H7 (cell line): ENCODE measurements around the gene ZNF862. TPM values are rescaled to one million over a fixed set of nuclear protein-coding genes. Genes with fewer than 3 reads are reported as not detected.

Source experiments
- DNase-seq: peaks from one replicate; pipeline ENCODE4 v3.0.0; 2012
- H3K27me3 ChIP-seq: 2 replicates; pipeline ENCODE4 v1.6.0; 2011; ENCODE audit warnings: mild to moderate bottlenecking, low read length; ENCODE audit not compliant: control insufficient read depth, insufficient read depth
- H3K36me3 ChIP-seq: replicated peaks from 2 replicates; pipeline ENCODE4 v1.5.1; 2011; ENCODE audit warnings: low read length; ENCODE audit not compliant: control insufficient read depth, insufficient read depth
- H3K4me3 ChIP-seq: 2 replicates; pipeline ENCODE4 v1.5.1; 2011; ENCODE audit warnings: low read depth, mild to moderate bottlenecking, control low read depth, low read length, moderate library complexity; ENCODE audit not compliant: insufficient read depth
- total RNA-seq: library from RNA; depleted of rRNA; stranded (reverse); fragments of >200 nt; shearing (Covaris generic); gene quantifications from 2 replicates; pipeline ENCODE4 v1.2.3, GENCODE V29; 2014

The ZNF862 gene
- total RNA-seq, 1 experiment from 2014 or later = 3.4 TPM

DNA sequence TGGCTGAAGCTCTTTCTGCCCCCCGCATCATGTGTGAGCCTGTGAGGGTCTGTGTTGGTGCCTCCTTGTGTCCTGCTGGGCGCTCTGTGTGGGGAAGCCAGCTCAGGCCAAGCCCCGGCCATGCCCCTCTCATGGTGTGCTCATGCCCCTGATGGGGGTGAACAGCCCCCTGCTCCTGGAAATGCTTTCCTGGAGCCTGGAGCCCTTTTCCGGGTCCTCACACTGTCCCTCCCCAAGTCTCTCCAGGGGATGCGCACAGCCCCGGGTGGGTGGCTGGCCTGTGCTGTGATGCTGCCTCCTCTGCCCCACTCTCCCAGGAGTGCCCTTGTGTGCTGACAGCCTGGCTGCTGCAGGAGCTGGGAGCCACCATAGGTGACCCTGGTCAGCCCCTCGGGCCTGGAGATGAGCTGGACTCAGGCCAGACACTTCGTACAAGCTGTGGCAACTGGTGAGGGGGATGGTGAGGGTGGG, 20.8 kb upstream of the ZNF862 start:
- H3K27me3 ChIP-seq = no peaks in the 10 kb centered on the region
- H3K4me3 ChIP-seq = no peak overlapping the region
- no peaks in the 10 kb centered on the region for H3K36me3 ChIP-seq
- no peak for DNase-seq

DNA sequence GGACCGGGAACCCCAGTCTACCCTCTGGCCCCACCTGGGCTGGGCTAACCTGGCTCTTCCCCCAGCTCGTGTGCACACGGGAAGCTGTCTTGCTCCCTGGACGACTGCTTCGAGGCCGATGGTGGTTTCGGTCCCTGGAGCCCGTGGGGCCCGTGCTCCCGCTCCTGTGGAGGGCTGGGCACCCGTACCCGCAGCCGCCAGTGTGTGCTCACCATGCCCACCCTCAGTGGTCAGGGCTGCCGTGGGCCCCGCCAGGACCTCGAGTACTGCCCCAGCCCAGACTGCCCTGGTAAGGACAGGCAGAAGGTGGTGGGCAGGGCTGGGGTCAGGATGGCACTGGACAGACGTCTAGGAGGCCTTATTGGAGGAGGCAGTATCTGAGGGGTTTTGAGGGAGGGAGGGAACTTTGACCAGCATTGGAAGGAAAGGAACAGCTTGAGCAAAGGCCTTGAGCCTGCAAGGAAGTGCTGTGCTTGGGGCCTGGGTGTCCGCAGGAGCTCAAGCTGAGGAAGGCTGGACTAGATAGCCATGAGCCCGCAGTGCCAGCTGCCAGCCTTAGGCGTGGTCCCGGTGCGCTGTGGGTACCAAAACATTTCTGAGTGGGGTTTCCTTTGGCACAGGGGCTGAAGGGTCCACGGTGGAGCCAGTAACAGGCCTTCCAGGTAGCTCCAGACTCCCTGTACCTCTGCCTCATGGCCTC, 20.2 kb upstream of the ZNF862 start:
- no peaks in the 10 kb centered on the region for H3K36me3 ChIP-seq
- no peak overlapping the region for H3K4me3 ChIP-seq
- DNase-seq = no peak
- no peaks in the 10 kb centered on the region for H3K27me3 ChIP-seq

DNA sequence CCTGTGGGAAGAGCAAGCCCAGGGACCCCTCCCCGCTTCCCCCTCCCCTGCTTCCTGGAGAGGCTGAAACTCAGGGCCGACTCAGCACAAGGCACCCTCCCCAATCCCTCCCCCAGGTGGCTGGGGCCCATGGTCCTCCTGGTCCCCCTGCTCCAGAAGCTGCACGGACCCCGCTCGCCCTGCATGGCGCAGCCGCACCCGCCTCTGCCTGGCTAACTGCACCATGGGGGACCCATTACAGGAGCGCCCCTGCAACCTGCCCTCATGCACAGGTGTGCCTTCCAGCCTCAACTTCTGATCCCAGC, 19.7 kb upstream of the ZNF862 start:
- Histone ChIP-seq H3K27me3 (no peaks in the 10 kb centered on the region), H3K36me3 (no peaks in the 10 kb centered on the region), H3K4me3 (no peak overlapping the region)
- no peak for DNase-seq

DNA sequence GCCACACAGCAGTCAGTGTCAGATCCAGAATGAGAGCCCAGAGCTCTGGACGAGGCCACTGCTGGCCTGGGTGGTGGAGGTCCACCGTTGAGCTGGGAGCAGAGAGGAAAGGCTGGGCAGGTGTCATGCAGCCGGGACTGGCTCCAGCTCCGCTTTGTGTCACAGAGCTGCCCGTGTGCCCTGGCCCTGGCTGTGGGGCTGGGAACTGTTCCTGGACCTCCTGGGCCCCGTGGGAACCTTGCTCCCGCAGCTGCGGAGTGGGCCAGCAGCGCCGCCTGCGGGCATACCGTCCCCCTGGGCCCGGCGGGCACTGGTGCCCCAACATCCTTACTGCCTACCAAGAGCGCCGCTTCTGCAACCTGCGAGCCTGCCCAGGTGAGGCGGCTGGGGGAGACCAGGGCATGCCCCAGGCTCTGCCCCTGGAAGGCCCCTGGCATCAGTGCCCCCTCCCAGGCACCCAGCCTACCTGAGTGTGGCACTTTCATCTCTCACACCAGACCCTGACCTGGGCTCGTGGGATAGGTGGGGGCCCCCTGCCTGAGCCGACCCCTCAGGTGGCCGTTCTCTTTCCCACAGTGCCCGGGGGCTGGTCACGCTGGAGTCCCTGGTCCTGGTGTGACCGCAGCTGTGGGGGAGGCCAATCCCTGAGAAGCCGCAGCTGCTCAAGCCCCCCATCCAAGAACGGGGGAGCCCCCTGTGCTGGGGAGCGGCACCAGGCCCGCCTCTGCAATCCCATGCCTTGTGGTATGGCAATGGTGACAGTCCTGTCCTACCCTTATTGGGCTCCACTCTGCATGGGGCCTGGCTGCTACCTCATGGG, 18.8 kb upstream of the ZNF862 start:
- Histone ChIP-seq H3K27me3 (no peaks in the 10 kb centered on the region), H3K4me3 (no peak overlapping the region), H3K36me3 (no peaks in the 10 kb centered on the region)
- DNase-seq = no peak

DNA sequence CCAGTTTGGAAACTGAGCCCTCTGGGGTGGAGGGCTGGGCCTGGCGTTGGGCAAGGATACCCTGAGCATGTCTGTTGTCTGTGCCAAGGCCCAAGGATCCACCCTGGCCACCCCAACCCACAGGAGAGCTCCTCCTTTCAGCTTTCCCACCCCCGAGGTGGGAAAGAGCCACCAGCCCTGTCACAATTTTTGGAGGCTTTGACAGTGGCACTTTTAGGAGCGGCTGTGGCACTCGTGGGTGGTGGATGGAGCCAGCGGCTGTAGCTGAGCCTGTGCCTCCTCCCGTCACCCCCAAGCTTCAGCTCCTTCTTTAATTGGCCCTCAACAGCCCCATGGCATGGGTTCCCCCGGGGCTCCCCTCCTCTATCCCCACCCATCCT, 18.2 kb upstream of the ZNF862 start:
- Histone ChIP-seq H3K36me3 (no peaks in the 10 kb centered on the region), H3K27me3 (no peaks in the 10 kb centered on the region), H3K4me3 (no peak overlapping the region)
- DNase-seq = no peak

DNA sequence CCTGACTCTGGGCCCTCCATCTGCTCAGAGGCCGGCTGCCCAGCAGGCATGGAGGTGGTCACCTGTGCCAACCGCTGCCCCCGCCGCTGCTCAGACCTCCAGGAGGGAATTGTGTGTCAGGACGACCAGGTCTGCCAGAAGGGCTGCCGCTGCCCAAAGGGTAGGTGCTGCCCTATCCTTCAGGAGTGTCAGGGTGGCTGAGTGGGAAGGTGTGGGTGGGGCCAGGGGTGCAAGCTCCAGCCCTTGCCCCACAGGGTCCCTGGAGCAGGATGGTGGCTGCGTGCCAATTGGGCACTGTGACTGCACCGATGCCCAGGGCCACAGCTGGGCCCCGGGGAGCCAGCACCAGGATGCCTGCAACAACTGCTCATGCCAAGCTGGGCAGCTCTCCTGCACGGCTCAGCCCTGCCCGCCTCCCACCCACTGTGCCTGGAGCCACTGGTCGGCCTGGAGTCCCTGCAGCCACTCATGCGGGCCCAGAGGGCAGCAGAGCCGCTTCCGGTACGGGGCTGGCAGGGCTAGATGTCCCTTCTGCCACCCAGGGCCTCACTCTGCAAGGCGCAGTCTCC, 17.5 kb upstream of the ZNF862 start:
- Histone ChIP-seq H3K4me3 (no peak overlapping the region), H3K36me3 (no peaks in the 10 kb centered on the region), H3K27me3 (no peaks in the 10 kb centered on the region)
- peak; percentile 57 for DNase-seq

DNA sequence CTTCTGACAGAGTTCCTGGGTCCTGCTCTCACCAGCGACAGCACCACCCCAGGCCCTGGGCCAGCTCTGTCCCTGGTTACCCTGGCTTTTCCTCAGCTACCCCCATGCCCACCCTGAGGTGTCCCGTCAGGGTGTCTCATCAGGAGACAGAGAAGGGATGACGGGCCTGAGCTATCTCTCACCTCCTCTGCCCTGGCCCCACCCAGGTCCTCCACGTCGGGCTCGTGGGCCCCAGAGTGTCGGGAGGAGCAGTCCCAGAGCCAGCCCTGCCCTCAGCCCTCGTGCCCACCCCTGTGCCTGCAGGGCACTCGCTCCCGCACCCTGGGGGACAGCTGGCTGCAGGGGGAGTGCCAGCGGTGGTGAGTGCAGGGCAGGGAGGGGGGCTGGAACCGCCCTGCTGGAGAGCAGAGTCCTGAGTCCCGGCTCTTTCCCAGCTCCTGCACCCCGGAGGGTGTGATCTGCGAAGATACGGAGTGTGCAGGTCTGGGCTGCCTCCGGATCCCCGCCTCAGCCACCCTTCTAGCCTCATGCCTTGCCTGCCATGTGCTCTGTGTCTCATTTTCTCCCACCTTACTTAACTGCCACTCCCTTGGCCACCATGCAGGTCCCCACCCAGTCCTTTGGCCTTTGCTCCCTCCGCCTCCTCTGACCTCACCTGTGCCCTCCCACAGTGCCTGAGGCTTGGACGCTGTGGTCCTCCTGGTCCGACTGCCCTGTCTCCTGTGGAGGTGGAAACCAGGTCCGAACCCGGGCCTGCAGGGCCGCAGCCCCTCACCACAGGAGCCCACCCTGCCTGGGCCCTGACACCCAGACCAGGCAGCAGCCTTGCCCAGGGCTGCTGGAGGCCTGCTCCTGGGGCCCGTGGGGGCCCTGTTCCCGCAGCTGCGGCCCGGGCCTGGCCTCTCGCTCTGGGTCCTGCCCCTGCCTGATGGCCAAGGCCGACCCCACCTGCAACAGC, 16.7 kb upstream of the ZNF862 start:
- Histone ChIP-seq H3K4me3 (no peak overlapping the region), H3K27me3 (no peaks in the 10 kb centered on the region), H3K36me3 (no peaks in the 10 kb centered on the region)
- DNase-seq = peak; percentile 62

DNA sequence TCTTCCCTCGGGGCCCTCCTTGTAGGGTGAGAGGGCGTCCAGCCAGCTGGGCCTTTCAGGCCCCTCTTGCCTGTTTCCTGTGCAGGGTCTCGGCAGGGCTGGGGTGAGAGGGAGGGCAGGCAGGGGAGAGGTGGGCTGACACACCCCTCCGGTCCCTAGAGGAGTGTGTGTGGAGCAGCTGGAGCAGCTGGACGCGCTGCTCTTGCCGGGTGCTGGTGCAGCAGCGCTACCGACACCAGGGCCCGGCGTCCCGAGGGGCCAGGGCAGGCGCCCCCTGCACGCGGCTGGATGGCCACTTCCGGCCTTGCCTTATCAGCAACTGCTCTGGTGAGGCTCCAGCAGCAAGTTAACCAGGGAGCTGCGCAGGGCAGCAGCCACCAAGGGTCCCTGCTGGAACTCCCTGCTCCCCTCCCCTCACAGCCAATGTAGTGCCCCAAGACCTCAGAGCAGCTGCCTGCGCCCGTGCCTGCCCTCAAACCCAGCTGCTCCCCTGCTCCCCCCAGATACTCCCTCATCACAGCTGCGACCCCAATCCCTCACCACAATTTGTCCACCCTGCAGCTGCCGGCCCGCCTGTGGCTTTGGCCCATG, 15.7 kb upstream of the ZNF862 start:
- peak; percentile 66 for DNase-seq

DNA sequence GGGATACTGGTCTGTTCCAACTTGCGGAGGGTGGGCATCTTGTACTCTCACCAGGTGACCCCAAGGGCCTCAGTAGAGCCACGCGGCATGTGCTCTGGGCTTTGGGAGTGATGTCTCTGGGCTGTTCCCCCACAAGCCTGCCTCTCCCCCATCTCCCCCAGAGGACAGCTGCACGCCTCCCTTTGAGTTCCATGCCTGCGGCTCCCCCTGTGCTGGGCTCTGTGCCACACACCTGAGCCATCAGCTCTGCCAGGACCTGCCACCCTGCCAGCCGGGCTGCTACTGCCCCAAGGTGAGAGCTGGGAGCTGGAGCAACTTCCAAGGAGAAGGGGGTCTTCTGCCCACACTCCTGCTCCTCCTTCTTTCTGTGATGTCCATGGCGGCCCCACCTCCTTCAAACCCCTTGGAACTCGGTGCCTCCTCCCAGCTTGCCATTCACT, 15.0 kb upstream of the ZNF862 start:
- H3K4me3 ChIP-seq = no peak overlapping the region
- no peak for DNase-seq
- H3K27me3 ChIP-seq = no peaks in the 10 kb centered on the region
- no peaks in the 10 kb centered on the region for H3K36me3 ChIP-seq

More for the DNA sequence above, 15.7 kb upstream of the ZNF862 start:
- Histone ChIP-seq H3K36me3 (no peaks in the 10 kb centered on the region), H3K4me3 (no peak overlapping the region), H3K27me3 (no peaks in the 10 kb centered on the region)

DNA sequence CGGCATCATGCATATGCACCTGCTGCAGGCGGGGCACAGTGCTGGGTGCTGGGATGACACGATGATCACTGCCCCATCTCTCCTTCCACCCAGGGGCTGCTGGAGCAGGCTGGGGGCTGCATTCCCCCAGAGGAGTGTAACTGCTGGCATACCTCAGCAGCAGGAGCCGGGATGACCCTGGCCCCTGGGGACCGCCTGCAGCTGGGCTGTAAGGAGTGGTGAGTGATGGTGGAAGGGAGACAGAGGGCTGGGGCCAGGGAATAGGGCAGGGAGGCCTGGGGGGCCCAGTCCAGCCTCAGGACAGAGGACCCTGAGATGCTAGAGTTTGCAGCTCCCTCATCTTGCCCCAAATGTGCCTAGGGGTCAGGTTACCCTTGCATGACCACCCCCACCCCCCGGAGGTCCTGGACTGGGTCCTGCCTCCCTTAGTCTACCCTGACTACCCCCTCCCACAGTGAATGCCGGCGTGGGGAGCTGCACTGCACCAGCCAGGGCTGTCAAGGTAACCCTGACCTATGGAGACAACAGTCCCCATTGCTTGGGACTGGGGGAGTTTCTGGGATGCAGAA, 14.5 kb upstream of the ZNF862 start:
- H3K36me3 ChIP-seq = no peaks in the 10 kb centered on the region
- DNase-seq = peak; percentile 58
- no peak overlapping the region for H3K4me3 ChIP-seq
- H3K27me3 ChIP-seq = no peaks in the 10 kb centered on the region; the same call in 1 of the 2 replicates

DNA sequence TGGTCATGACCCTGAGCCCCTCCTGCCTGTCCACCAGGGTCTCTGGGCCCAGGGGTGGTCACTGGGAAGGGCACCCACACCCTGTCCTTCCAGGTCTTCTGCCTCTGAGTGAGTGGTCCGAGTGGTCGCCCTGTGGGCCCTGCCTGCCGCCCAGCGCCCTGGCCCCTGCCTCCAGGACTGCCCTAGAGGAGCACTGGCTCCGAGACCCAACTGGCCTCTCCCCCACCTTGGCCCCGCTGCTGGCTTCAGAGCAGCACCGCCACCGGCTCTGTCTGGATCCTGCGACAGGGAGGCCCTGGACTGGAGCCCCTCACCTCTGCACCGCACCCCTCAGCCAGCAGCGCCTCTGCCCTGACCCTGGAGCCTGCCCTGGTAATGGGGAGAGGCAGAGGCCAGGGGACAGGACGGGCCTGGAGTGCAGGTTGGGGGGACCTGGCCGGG, 13.9 kb upstream of the ZNF862 start:
- no peak for DNase-seq
- no peaks in the 10 kb centered on the region for H3K36me3 ChIP-seq
- no peak overlapping the region for H3K4me3 ChIP-seq
- H3K27me3 ChIP-seq = no peaks in the 10 kb centered on the region; the same call in 1 of the 2 replicates

DNA sequence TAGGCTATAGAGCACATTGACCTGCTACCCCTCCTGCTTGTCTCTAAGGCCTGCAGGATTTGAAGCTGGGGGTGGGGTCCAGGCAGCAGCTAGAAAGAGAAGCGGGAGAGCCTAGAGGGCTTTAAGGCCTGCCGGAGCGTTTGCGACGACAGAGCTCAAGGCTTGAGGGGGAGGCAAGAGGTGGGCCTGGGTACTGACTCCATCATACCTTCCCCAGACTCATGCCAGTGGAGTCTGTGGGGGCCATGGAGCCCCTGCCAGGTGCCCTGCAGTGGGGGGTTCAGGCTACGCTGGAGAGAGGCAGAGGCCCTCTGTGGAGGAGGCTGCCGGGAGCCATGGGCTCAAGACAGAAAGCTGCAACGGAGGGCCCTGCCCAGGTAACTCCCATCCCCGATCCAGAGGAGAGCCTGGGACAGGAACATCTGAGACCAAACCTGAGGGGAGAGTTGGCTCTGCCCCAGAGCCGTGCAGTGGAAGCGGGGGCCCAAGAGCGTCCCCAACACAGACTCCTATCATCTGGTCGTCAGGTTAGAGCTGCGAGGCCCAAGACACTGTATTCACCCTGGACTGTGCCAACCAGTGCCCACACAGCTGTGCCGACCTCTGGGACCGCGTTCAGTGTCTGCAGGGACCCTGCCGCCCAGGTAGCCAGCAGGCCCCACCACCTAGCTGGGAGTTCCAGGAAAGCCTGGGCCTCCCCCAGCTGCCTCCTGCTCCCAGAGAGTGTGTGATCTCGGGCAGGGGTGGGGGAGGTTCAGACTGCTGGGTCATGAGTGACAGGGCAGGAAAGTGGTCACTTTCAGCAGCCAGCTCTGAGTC, 13.2 kb upstream of the ZNF862 start:
- no peak overlapping the region for H3K4me3 ChIP-seq
- no peak for DNase-seq
- H3K36me3 ChIP-seq = no peaks in the 10 kb centered on the region
- no peaks in the 10 kb centered on the region; the same call in 1 of the 2 replicates for H3K27me3 ChIP-seq
